Mesothelial cell of epicardium (in vitro differentiated cells): ENCODE measurements around the gene SLC10A1. TPM values are rescaled to one million over a fixed set of nuclear protein-coding genes. Genes with fewer than 3 reads are reported as not detected.

Source experiments
- DNase-seq, 2 experiments: peaks; one replicate each; pipeline ENCODE4 v3.0.0; 2021; ENCODE audit warnings: low spot score in 2 of 2; ENCODE audit not compliant: unreplicated experiment in 2 of 2
- H3K27ac Mint-ChIP-seq: 2 replicates; pipeline ENCODE4 v1.8.0; 2021; ENCODE audit warnings: mixed read lengths
- H3K27me3 Mint-ChIP-seq: 2 replicates; pipeline ENCODE4 v1.8.0; 2021; ENCODE audit warnings: low read depth, mixed read lengths
- H3K36me3 Mint-ChIP-seq: 2 replicates; pipeline ENCODE4 v1.8.0; 2021; ENCODE audit warnings: mixed read lengths
- H3K4me1 Mint-ChIP-seq: 2 replicates; pipeline ENCODE4 v1.8.0; 2021; ENCODE audit warnings: mixed read lengths
- H3K4me3 Mint-ChIP-seq: 2 replicates; pipeline ENCODE4 v1.8.0; 2021; ENCODE audit warnings: mild to moderate bottlenecking, moderate library complexity, mixed read lengths
- H3K9me3 Mint-ChIP-seq: 2 replicates; pipeline ENCODE4 v1.8.0; 2021; ENCODE audit warnings: mixed read lengths
- CTCF ChIP-seq: fragments of 200-600 bp; sonication (generic); IDR thresholded peaks from one replicate; pipeline ENCODE4 v1.5.0; 2021; ENCODE audit warnings: antibody characterized with exemption; ENCODE audit not compliant: unreplicated experiment
- total RNA-seq: library from RNA; stranded (reverse); gene quantifications from 3 replicates; pipeline ENCODE4 v1.2.1, GENCODE V29; 2021

The SLC10A1 gene
- total RNA-seq, 1 donor from 2014 or later: not detected

DNA sequence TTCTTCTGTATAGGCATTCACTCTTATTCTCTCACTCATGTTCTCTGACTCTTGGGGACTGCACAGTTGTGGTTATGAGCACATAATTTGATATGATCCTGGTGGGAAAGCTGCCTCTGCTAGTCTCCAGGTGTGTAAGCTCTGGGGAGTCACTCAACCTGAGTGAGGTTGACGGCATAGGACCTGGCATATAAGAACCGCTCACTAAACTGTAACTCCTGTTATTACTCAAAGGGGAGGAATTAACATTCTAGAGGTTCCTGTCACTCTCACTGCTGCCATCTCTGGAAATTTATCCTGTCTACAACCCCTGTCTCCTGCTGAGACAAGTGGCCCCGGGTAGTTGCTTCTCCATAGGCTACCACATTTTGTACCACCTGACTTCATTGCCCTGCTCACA is 16.1 kb downstream of the SLC10A1 start:
- Mint-ChIP-seq H3K36me3 (peaks cover 8% of the 10 kb centered on the region), H3K4me3 (no peak overlapping the region), H3K4me1 (no peaks in the 10 kb centered on the region), H3K27me3 (no peaks in the 10 kb centered on the region), H3K9me3 (no peaks in the 10 kb centered on the region), H3K27ac (no peak overlapping the region)
- TF ChIP-seq CTCF: no peak
- DNase-seq: no peak

DNA sequence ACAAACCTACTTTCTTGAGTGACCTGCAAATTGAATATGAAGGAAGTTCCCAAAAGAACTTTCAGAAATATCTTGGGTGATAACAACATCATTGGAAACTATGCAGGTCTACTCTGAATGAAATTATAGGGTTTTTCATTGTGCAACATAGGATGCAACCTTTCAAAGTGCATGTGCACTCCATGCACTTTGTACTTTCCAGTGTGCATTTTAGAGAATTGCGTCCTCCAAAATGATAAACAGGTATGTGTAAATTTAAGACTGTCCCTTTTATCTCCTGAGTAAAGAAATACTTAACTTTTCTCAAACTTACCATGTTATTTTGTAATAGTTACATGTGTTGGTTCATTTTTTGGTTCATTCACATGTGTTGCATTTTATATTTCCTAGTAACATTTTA is 16.9 kb downstream of the SLC10A1 start:
- Mint-ChIP-seq H3K27me3 (no peaks in the 10 kb centered on the region), H3K4me1 (no peaks in the 10 kb centered on the region), H3K36me3 (peaks cover 12% of the 10 kb centered on the region), H3K4me3 (no peak overlapping the region), H3K27ac (no peak overlapping the region), H3K9me3 (no peaks in the 10 kb centered on the region)
- DNase-seq: no peak
- TF ChIP-seq CTCF: no peak

DNA sequence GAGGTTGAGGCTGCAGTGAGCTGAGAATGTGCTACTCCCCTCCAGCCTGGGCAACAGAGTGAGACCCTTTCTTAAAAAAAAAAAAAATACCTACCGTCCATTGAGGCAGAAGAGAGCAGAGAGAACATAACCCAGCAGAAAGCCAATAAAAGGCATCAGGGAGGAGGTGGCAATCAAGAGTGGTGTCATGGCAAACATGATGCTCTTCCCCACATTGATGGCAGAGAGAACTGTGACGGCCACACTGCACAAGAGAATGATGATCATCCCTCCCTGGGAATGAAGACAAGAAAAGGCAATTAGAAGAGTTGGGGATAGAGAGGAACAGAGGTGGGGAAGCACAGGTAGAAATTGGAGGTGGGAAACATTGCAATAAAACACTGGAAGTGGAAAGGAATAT is 18.0 kb downstream of the SLC10A1 start:
- DNase-seq: no peak
- H3K4me3 Mint-ChIP-seq: no peak overlapping the region
- H3K9me3 Mint-ChIP-seq: no peaks in the 10 kb centered on the region
- no peak overlapping the region for H3K27ac Mint-ChIP-seq
- peaks cover 12% of the 10 kb centered on the region for H3K36me3 Mint-ChIP-seq
- no peak for TF ChIP-seq CTCF
- H3K4me1 Mint-ChIP-seq: no peaks in the 10 kb centered on the region
- H3K27me3 Mint-ChIP-seq: no peaks in the 10 kb centered on the region

DNA sequence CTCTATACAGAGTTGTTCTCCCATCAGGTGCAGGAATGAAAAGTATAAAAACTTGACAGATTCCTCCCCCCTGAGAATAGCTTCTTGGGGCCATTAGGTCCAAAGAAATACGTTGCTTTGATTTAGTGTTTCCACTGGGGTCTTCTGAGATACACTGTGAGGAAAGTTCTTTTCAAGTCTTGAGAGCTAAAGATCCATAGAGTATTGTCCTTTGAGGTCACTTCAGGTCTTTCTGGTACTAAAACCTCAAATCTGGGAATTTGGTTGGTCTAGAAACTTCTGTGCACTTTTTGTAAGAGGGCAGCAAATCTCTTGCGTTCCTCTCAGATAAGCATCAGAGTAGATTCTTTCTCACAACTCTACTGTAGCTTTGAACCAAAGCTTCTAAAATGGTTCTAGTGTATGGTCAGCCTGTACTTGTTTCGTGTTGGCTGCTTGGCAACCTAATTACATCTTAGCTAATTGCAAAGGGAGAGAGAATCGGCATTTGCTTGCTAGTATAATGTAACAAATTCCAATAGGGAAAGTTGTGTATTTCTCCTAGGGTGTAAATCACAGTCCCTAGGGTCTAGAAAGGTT is 20.1 kb downstream of the SLC10A1 start:
- H3K36me3 Mint-ChIP-seq: peaks cover 29% of the 10 kb centered on the region
- no peaks in the 10 kb centered on the region for H3K4me1 Mint-ChIP-seq
- no peaks in the 10 kb centered on the region for H3K27me3 Mint-ChIP-seq
- DNase-seq: no peak
- H3K9me3 Mint-ChIP-seq: no peaks in the 10 kb centered on the region
- H3K27ac Mint-ChIP-seq: no peak overlapping the region
- no peak overlapping the region for H3K4me3 Mint-ChIP-seq
- no peak for TF ChIP-seq CTCF

GRCh38 chr14:69775012-69775411 is 22.0 kb downstream of the SLC10A1 start:
- H3K27me3 Mint-ChIP-seq: no peaks in the 10 kb centered on the region
- peaks cover 2% of the 10 kb centered on the region for H3K4me1 Mint-ChIP-seq
- H3K27ac Mint-ChIP-seq: no peak overlapping the region
- no peaks in the 10 kb centered on the region for H3K9me3 Mint-ChIP-seq
- no peak overlapping the region for H3K4me3 Mint-ChIP-seq
- no peak for DNase-seq
- no peak for TF ChIP-seq CTCF
- peaks cover 41% of the 10 kb centered on the region for H3K36me3 Mint-ChIP-seq
